ENCODE results near the gene TMEM52.

Gene TMEM52

GRCh38 chr1:1872329-1872994, 46.6 kb downstream of the TMEM52 start:
- no peak for DNase-seq (ENCODE audit: low read depth)

- DNase-seq (ENCODE audit: low read depth), result no peak
Observed at GRCh38 chr1:1869469-1869868, 49.6 kb downstream of the TMEM52 start.

Measured in non-pigmented ciliary epithelial cell (primary cell).